OCI-LY7 (cell line): ENCODE data around the gene DPH1.

Experiments
- EZH2phosphoT487 ChIP-seq: fragments of 200-600 bp; sonication (generic); IDR thresholded peaks from 2 replicates; pipeline ENCODE4 v1.6.1; 2018; ENCODE audit warnings: low read depth, borderline replicate concordance, mild to moderate bottlenecking, mixed run types, antibody characterized with exemption, low read length, moderate library complexity, mixed read lengths
- TF ChIP-seq, protein P1 (sequence below): fragments of 200-600 bp; sonication (generic); conservative IDR thresholded peaks from 2 replicates; pipeline ENCODE4 v1.5.1; 2014; ENCODE audit warnings: mild to moderate bottlenecking, antibody characterized with exemption, low read length, moderate library complexity, mixed read lengths

DNA sequence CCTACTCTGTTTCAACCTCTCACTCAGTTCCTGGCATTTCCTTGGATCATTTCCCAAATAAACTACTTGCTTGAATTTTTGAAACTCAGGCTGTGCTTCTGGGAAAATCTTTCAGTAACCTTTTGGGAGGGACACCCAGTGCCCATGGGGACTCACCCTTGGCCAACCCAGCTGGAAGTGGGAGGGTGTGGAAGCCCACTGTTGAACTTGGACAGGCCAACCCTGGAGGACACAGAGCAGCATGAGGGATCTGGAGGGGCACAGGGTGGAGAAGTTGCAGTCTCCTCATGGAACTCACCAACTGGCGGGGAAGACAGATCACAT lies 16.0 kb upstream of the DPH1 start:
- no peak for TF ChIP-seq EZH2phosphoT487
- TF ChIP-seq, protein P1, sequence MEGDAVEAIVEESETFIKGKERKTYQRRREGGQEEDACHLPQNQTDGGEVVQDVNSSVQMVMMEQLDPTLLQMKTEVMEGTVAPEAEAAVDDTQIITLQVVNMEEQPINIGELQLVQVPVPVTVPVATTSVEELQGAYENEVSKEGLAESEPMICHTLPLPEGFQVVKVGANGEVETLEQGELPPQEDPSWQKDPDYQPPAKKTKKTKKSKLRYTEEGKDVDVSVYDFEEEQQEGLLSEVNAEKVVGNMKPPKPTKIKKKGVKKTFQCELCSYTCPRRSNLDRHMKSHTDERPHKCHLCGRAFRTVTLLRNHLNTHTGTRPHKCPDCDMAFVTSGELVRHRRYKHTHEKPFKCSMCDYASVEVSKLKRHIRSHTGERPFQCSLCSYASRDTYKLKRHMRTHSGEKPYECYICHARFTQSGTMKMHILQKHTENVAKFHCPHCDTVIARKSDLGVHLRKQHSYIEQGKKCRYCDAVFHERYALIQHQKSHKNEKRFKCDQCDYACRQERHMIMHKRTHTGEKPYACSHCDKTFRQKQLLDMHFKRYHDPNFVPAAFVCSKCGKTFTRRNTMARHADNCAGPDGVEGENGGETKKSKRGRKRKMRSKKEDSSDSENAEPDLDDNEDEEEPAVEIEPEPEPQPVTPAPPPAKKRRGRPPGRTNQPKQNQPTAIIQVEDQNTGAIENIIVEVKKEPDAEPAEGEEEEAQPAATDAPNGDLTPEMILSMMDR, result no peak
